SH-SY5Y (cell line): Measurements from ENCODE around the gene KIAA0930.

Experiments
- GATA2 ChIP-seq: IDR thresholded peaks from 2 replicates; pipeline ENCODE4 v1.6.1; 2011; ENCODE audit warnings: mild to moderate bottlenecking, low read depth, low read length
- GATA3 ChIP-seq: IDR thresholded peaks from 2 replicates; pipeline ENCODE4 v1.6.1; 2011; ENCODE audit warnings: low read depth, mild to moderate bottlenecking, low read length, moderate library complexity

DNA sequence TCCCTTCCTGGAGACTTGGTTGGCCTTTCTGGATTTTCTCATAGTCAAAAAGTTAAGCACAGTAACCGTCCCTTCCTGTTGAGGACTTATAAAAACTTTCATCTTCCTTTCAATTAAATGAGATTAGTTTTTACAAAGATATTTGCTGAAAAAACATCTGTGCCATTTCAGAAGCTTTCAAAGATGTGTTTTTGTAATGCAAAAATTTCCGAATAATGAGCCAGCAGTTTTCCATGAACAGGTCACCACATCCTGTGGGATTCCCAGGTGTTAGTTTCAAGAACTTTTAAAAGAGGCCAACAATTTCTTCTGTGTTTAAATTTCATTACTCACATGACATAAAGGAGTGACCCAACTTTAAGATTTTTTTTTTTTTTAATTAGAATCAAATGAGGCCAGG lies 58.9 kb downstream of the KIAA0930 start:
- TF ChIP-seq GATA3 (no peak), GATA2 (no peak)
